GM12874 (cell line): ENCODE data around the gene HIGD1B.

Source experiments
- CTCF ChIP-seq: IDR thresholded peaks from 2 replicates; pipeline ENCODE4 v1.5.1; 2011; ENCODE audit warnings: low read depth, mild to moderate bottlenecking, control low read depth, low read length, moderate library complexity; ENCODE audit not compliant: insufficient read depth

HIGD1B gene

GRCh38 chr17:44872131-44872768 lies 24.6 kb downstream of the HIGD1B start:
- TF ChIP-seq CTCF, result no peak

- TF ChIP-seq CTCF, result no peak
Measured at GRCh38 chr17:44875761-44876160, 28.1 kb downstream of the HIGD1B start.

- TF ChIP-seq CTCF, result no peak
Measured at GRCh38 chr17:44877121-44877520, 29.4 kb downstream of the HIGD1B start.

GRCh38 chr17:44878627-44879221 lies 31.0 kb downstream of the HIGD1B start:
- TF ChIP-seq CTCF, result peak; percentile 53; the same call in 1 of the 2 replicates

GRCh38 chr17:44879376-44879775 lies 31.7 kb downstream of the HIGD1B start:
- no peak for TF ChIP-seq CTCF

- no peak for TF ChIP-seq CTCF
Measured at GRCh38 chr17:44880062-44880461, 32.4 kb downstream of the HIGD1B start.

- TF ChIP-seq CTCF, result no peak
Measured at GRCh38 chr17:44881145-44881544, 33.5 kb downstream of the HIGD1B start.
